Activated CD4-positive, alpha-beta T cell treated with anti-CD3 and anti-CD28 coated beads, Interleukin-2, amount 50 U/mL, for 48 hours (primary cell): Measurements from ENCODE around the gene DEGS2.

ENCODE experiments used
- DNase-seq, 2 experiments: peaks; one replicate each; pipeline ENCODE4 v3.0.0-alpha.2; 2020

Gene DEGS2

GRCh38 chr14:100108840-100109593 lies 50.4 kb downstream of the DEGS2 start:
- DNase-seq: no peak

DNA sequence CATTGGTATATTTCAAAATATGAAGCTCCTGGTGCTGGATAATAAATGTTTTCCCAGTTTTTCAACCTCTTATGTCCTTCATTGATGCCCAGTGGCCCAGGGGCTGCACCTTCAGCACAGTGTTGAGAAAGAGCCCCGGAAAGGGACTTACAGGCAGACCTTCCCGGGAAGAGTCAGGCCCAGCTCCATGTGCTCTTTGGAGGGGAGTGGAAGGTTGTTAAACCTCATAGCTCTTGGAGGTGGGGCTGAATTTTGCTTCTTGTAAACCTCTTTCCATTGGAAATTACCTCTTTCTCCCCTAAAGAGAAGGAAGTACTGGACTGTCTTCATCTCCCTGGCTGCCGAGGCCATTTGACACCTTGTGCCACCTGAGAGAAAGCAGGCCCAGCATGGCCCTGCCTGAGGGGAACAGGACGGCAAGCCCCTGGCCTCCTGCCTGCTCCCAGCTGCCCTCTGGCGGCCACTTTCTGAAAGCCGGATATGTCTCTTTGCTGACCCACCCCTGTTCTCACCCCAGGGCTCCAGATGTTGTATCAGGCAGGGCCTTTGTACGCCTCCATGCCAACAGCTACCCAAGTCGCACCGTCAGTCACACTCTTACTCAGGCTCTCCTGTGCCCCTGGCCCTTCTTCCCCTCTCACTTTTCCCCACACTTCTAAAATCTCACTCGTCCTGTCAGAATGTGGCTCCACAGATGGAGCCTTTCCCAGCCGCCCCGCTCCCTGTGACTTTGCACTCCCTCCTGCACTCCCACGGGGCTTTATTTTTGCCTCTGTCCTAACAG lies 51.2 kb downstream of the DEGS2 start:
- peak; percentile 95 to 96 for DNase-seq

DNA sequence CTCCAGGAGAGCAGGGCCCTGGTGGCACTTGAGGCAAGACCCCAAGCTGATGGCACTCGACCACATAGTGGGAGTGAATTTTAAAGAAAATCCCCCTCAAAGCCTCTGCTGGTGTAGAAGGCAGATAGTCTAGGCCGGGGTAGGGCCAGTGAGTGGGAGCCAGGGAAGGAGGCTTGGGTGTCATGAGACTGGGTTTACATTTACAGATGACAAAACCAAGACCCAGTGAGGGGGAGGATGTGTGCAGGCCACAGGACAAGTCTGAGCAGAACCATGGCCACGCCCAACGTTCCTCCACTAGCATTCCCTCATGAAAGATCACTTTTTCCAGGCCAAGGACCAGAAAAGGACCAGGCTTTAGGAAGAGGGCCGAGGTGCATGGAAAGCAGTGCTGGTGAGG lies 52.2 kb downstream of the DEGS2 start:
- peak in 1 of 2 experiments; percentile 40 for DNase-seq

DNA sequence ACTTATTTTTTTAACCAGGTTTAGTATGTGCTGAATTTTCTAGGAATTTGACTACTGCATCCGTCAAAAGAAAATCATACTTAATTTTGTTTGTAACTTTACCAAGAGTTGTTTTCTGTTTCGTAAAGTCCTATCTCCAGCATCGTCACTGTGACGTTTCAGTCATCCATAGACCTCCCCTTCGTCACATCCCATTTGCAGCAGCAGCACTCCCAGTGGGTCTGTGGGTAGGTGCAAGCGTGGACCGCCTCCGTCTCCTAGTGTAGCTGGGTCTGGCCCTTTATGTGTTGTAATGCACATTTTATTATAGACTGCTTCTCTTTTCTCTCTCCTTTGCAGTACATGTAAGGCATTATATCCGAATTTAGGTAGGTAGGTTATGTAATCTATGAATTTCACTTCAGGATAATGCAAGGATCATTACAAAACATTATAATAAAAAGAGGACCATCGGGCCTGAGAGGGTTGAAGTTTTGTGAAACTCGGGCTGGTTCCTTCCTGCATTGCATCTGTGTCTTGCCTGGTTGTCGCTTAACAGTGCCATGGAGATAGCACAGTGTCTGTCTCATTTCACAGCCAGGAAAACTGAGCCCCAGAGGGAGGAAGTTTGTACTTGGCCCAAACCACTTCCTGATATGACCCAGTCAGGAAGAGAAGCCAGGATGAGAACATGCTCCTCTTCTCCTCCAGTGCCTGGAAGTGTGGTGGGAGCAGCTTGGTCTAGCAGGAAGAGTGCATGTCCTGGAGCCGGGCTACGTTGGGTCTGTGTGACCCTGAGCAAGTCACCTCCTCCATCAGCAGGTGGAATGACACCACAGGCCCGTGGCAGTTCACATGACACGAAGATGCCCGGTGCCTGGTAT lies 53.0 kb downstream of the DEGS2 start:
- DNase-seq: peak; percentile 54 to 69

DNA sequence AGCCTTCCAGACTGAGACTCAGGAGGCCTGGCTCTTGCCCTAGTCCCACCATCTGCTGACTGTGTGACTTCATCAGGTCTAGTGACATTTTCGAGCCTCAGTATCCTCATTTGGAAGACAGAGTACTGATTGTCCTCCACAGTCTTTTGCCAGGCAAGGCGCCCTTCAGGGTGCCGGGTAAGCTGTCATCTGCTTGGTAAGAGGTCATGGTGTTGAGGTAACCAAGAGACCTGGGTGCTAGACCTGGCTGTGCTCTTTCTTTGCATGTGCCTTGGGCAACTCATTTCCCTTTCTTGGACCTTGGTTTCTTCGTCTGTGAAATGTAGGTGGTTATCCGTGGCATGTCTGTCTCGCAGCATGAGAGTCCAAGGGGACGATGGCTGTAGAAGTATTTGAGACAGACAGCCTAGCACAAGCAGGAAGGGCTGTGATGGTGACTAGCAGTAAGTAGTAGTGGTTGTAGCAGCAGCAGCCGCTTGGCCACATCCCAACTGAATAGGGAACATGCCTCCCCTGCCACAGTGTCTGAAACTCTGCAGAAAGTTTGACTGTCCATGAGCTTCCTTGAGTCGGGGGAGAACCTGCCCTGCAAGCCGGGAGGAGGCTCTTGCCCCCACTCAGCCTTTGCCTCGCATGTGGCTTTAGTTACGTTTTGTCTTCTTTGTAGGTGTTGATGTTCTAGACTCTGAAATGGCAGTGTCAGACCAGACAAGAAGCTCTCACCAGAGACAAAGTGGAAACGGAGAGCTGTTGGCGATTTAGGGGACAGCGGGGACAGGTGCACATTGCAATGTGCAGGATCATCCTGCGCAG lies 53.9 kb downstream of the DEGS2 start:
- DNase-seq: no peak

GRCh38 chr14:100104523-100105300 lies 54.7 kb downstream of the DEGS2 start:
- no peak for DNase-seq

DNA sequence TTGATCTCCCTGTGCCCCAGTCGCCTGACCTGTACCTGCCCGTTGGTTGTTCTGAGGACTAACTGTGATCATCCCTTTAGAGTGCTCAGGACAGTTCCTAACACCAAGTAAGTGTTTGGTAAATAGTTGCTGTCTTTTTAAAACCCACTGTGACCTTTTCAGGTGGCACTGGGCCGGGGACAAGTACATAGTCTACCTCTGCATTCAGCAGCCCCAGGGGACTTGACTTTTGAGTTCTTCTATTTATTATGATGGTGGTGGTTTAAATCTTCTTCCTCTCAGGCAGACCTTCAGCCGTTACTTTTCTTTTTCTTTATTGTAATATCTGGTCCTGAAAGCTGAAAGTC lies 55.5 kb downstream of the DEGS2 start:
- DNase-seq: no peak

DNA sequence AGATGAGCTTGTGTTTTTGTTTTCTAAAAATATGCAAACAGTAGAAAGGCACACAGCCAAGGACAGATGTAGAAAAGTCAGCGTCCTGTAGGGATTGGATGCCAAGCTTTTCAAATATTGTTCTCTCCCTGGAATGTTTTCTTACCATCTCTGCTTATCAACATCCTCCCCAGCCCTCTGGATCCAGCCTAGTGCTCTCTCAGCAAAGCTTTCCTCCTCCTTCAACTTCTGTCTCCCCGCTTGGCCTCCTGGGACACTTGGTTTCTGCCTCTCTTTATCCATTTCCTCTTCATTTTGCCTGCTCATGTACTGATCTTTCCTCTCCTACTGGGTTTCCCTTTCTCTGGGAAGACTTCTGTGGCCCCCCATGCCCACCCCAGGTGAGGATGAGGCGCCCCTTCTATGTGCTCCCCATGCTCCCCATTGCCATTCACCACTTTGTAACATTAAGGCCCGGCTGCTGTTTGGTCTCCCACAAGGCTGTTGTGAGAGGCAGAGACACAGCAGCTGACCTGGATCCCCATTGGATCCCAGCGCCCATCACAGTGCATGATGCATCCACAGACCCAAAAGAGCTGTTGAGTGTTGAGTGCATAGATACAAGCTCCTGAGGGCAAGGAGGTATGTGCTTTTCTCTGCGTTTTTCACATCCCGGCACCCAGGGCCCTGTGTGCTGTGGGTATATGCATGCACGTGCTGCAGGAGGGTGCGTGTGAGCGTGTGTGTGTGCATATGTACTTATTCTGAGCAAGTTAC lies 56.0 kb downstream of the DEGS2 start:
- peak; percentile 44 to 45 for DNase-seq

DNA sequence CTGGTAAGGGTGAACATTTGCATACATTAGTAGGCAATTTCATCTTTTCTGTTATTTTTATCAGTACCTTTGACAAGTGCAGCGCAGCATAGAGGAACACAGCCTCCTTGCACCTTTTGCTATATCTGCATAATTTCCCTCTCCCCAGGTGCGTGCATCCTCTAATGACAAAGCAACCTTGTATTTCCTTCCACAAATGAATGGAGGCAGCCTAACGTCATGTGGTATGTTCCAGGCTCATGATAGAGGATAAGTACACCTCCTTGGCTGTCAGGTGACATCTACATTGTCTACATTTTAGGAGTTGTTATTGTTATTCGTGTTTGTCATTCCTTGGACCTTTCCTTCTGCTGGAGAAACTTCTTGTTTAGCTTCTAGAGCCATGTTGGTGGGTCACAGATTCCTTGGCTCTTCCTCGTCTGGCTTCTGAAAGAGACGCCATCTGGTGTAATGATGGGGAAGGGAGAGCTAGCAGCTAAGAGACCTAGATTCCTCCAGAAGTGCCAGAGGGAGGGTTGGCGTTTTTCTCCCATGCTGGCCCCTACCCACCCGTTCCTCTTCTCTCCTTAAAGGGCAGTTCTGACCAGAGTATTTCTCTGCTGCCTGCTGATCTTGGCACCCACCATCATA lies 57.2 kb downstream of the DEGS2 start:
- DNase-seq: no peak

GRCh38 chr14:100100032-100100703 lies 59.3 kb downstream of the DEGS2 start:
- DNase-seq: no peak

- no peak for DNase-seq
Measured at GRCh38 chr14:100098171-100098570, 61.3 kb downstream of the DEGS2 start.

DNA sequence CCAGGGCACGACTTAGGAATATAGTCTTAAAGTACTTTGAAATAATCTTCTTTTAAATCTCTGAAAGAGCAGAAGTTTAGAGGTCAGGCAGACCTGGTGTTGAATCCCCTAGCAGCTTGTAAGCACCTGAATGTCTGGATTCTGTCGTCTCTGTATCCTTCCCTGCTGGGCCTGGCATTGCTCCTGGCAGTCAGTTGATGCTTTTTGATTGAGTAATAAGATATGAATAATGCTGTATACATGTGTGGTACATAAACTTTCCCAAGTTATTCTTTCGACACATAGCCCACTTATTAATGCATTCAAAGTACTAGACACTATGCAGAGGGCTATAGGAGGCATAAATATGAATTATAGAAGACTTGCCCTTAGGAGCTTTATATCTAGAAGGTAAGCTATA lies 62.8 kb downstream of the DEGS2 start:
- DNase-seq: no peak
